ENCODE results near the gene RELN.

The RELN gene

DNA sequence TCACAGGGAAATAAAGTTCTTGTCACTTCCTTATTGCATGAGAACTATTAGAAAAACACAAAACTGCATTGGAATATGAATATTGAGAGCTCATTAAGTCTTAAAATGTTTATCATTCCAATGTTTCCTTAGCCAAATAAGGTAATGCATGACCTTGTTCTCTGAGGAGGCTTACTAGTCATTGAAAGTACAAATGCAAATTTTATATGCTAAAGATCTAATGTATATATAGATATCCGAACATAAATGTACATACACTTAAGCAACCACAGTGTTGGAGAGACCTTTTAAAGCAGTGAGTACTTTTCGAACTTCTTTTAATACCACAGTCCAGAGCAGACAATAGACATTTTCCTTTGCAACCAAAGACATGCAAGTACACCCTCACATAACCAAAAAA lies 96.1 kb downstream of the RELN start:
- DNase-seq (ENCODE audit: low read depth) = no peak

DNA sequence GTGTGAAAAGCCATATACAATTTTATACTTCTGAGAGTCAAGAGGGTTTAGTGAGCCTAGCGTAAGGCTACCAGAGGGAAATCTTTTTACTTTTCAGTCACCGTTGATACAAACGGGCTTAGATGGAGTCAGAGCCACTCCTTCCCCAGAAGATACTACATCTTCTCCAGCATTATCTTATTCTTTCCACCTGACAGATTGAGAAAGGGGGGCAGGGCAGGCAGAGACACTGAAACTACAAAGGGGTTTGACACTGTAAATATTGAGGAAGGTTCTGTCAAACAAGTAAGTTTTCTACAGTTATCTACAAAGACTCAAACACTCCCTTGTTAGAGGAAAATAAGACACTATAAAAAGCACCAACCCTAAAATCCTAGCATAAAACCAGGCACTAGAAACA lies 100.0 kb downstream of the RELN start:
- no peak for DNase-seq (ENCODE audit: low read depth)

DNA sequence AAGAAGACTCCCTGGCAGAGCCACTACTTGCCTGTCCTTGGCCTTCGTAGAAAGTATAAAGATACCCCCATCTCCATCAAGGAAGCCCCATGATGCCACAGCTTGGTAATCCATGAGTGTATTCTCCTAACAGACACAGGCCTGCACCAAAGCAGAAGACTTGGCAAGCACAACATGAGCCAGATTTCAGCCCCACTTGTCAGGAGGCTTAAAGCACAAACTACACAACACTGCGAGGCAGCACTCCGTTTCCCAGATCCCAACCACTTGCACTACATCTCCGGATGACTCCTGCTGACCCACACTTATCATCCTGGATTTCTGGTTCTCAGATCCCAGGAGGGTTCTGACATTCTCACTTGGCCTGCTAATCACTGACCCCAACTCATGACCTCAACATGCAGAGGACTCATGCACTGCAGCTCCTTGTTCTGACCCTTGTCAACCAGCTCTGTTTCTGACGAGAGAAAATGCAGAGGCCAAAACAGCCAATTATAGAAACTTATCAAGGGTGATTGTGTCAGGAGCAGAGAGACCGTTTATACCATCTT lies 100.8 kb downstream of the RELN start:
- DNase-seq (ENCODE audit: low read depth) = no peak

DNA sequence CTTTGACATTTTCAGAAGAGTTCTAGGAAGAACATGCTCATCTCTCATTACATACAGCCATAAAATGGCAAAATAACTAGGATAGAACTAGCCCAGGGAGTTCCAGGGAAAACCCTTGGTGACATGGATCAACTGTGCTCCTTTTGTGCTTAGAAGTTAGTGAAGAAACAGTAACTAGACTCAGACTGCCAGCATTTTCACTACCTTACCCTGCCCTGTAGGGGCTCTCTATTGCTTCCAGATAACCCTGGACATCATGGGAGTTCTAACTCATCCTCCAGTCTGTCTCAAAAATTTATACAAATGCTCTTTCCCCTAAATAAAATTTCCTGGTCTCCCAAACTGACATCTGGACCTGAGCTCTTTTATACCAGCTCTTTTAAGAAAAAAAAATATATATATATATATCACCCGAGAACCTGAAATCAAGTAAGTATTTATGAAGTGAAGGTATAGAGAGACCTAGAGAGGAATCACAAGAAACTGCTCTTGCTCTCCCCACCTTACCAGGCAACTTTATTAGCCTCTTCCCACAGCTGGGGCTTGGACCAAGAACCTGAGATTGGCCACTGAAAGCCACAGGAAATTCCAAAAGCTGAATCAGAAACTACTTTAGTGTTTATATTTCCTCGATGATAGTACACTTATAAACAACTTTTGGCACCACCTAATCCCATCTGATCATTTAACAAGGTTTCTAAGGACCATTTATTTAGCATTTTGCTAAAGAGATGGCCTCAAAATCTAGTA lies 101.4 kb downstream of the RELN start:
- DNase-seq (ENCODE audit: low read depth) = no peak

DNA sequence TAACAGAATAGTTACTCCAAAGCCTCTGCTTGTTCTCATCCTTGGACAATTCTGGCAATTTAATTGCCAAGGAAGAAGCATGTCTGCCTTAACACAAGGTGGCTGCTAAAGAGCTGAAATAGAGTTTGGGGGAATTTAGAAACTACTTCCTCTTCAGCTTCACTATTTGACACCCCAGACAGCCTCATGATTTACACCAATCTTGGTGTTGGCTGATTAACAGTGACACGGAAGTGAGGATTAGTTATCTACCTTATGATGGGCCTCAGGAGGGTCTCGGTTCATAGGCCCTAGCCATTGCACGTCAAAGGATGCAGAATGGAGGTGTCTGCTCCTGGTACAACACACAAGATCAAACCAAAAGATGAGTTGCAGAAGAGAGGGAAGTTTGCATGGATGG lies 102.4 kb downstream of the RELN start:
- DNase-seq (ENCODE audit: low read depth) = no peak

DNA sequence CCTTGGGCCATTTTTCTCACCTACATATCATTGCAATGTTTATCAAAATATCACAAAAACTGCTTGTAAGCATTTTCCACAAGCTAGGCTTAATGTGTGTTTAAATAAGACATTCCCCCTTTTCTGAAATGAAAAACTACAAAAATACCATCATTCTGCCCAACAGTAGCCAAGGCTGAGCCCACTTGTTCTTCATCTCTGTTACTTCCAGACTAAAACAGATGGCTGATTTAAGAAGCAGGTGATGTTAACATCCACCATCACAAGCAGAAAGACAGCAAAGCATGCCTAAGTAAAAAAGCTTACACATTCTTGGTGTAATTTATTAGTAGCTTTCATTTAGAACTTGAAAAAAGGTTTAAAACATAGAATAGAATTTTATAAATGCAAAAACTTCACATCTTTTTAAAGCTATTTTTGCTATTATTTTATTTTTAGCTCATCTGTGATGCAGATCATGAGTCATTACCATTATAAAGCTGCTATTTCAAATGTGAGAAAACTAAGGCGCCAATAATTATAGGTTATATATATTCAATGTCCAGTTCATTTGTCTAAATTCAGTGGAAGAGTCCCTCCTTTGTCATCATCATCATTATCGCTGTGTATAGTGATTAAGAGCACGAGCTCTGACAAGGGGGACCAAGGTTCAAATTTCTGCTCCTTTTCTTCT lies 109.4 kb downstream of the RELN start:
- DNase-seq (ENCODE audit: low read depth) = no peak

DNA sequence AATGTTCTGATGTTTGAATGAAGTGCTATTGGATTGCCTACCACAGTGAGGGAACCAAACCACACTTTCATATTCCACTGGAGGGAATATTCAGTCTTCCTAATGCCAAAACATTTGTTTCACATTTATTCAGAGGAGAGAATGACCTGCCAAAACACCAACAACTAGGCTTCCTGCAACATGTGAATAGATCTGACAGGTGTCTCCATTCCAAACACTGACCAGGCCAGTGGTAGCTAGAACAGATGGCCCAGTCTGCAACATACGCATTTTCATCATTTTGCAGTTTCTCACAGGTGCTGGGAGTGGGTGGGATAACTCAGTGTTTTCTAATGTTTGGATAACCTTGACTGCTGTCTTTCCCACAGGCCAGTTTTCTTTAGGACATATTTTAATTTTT lies 110.0 kb downstream of the RELN start:
- DNase-seq (ENCODE audit: low read depth) = no peak

DNA sequence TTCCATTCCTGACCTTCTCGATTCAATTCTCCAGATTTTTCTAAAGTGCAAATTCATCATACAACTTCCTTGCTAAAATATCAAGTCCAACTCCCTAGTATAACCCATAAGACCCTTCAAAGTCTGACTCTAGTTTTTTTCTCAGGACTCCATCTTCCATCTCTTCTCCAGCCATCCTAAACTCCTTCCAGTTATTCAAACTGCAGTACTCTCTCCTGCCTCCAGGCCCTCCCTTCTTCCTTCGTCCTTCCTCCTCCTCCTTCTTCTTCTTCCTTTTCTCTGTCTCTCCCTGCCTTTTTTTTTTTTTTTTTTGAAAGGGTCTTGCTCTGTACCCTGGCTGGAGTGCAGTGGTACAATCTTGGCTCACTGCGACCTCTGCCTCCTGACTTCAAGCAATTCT lies 111.9 kb downstream of the RELN start:
- no peak for DNase-seq (ENCODE audit: low read depth)

DNA sequence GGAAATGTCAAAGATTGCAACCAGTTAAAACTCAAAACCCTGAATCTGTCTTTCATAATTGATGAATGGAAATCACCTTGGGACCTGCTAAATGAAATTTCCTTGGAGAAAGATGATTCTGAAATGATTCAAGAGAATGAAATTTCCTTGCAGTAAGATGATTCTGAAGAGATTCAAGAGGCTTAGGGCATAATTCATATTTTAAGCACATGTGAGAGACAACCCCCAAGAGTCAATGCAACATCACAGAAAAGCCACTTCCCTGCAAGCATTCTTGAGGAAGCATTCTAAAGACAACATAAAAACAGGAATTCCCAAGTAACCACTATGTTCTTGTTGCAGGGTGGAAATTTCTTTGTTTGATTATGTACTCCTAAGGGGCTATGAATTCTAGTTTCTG lies 113.7 kb downstream of the RELN start:
- DNase-seq (ENCODE audit: low read depth) = no peak

DNA sequence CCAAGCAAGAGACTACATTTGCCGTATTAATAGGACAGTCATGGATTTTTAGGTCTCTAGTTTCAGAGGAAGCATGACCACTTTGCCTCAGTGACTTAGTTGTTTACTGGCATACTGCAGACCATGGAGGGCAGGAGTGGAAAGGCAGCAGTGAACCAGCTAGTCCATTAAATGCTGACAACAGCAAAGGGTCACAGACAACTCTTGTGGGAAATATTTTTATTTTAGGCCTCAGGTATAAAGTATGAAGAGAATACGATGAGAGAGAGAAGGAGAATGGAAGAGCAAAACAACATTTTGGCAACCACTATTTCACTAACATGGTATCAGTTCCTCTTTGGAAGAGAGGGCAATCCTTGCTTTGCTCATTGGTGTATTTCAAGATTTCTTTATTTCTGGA lies 118.0 kb downstream of the RELN start:
- DNase-seq (ENCODE audit: low read depth) = no peak

DNA sequence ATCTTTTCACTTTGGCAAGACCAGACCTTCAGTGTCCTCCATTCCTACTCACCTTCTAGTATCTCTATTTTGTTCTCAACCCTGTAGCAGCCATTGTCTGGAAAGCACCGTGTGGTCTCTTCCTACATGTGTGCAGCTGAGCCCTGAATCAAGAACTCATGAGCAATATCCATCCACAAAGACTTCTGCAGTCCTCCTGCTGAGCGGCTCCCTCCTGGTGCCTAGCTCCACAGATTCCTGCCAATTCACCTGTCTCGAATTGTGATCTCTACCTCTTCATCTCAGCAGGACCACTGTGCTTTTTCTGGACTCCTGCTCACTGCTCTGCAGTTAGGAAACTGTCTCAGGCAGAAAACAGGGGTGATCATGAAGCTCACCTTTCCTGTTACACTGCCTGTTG lies 118.8 kb downstream of the RELN start:
- no peak for DNase-seq (ENCODE audit: low read depth)

DNA sequence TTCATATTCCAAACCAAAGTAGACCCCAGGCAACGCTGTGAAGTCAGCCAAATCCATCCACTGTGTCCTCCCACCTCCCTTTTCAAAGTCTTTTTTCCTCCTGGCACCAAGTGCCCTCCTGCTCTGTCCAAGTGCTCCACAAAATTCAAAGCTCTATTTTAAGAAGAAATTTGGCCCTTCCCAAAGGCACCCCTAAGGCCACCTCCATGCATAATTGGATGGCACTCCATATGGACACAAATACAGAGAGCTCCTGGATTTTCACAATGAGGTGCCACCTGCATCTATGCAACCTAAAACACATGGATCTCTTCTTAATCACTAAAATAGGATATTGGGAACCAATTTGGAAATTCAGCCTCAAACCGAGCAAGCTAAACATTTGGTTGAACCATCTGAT lies 121.6 kb downstream of the RELN start:
- no peak for DNase-seq (ENCODE audit: low read depth)

DNA sequence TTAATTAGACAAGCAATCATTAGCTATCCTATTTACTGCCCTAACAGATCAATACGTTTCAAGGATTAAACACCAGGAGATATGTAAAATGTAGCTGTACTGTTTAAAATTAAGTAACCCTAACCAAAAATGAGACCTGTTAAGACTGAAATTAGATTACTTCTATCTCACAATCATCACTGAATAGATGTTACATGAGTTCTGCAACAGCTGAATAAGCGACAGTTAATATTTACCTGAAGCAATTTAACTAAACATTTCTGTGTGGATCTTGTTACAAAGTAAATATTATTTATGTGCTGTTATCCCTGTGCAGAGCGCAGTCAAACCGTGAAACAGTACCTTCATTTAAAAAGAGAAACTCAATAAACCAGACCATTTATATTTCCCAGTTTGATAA lies 122.5 kb downstream of the RELN start:
- no peak for DNase-seq (ENCODE audit: low read depth)

DNA sequence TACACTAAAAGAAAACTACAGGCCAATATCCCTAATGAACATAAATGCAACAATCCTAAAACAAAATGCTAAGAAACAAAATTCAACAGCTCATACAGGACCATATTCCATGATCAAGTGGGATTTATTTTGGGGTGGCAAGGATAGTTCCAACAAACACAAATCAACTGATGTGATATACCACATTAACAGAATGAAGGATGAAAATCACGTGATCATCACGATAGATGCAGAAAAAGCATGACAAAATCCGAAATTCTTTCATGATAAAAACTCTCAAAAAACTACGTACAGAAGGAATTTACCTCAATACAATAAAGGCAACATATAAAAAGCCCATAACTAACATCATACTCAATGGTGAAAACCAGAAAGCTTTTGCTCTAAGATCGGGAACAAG lies 124.0 kb downstream of the RELN start:
- DNase-seq (ENCODE audit: low read depth) = no peak

DNA sequence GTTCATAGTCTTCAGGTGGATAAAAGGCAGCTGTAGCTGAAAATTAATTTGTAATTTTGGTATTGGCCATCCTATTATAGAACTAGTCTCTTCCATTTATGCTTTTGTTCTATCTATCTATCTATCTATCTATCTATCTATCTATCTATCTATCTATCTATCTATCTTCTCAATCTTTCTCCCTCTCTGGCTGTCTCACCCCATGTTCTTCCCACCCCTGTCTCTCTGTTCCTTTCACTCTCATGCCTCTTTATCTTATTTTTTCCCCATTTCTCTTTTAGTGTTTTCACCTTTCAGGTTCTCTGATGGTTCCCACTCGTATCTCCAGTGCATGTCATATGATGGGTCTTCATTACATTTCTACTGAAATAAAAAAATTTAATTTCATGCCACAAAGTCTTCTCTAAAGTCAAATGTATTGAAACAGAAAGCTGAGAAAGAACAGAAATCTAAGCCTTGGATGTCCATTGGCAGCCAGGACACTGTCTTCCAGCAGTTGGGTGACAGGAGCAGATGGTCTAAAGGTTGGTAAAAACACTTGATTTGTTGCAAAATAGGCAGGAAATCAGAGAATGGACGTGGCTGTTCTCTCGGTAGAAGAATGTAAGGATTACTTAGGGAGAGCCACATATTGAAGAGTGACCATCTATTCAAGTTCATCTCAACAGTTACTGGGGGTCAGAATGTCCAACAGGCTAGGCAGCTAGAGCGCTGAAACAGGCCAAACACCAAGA lies 127.0 kb downstream of the RELN start:
- DNase-seq (ENCODE audit: low read depth) = no peak

DNA sequence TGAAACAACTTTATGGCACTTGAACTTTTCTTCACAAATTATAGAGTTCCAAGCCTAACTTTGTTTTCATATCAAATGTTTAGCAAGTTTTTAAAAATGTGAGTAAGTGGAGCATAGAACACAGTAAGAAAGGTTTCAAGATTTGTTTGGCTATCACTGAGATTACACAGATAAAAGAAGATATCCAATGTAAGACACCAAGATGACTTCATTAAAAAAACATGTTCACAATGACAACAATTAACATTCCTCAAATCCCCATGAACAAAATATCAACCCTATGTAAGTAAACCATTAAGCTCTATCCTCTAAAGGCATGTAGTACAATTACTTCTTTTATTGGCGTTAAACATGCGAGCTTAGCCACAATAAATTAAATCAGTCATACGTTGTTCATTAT lies 129.7 kb downstream of the RELN start:
- no peak for DNase-seq (ENCODE audit: low read depth)

DNA sequence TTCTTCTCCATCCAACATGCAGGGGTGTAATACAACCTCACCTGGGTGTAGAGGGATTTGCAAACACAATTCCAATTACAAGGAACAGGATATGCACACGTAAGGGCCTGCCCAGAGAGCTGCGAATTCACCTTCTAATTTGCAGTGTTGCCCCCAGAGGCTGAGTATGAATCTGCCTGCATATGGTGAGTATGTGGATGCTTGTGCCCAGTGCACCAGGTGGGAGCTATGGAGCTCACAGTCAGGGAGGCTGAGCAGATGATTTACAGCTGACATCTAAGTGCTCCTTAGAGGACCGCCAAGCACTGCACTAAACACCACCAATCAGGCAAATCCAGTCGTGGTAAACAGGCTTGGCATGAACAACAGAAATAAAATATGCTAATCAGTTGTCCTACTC lies 132.0 kb downstream of the RELN start:
- DNase-seq (ENCODE audit: low read depth) = no peak

DNA sequence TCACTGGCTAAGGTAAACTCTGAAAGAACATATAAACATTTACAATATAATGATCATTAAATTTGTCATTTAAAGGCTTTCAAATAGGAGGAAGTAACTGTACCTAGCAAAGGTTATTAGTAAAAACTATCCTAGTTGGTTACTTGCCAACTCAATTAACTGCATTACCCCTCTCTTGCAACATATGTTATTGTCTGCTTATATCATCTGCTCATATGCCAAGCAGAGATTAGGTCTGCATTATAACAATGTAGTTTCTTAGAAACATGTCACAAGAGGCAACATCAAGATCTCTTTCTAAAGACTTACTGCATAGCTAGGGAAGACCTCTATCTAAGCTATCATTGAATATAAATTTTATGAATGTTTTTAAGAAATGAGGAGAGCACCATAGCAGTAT lies 132.5 kb downstream of the RELN start:
- DNase-seq (ENCODE audit: low read depth) = no peak

DNA sequence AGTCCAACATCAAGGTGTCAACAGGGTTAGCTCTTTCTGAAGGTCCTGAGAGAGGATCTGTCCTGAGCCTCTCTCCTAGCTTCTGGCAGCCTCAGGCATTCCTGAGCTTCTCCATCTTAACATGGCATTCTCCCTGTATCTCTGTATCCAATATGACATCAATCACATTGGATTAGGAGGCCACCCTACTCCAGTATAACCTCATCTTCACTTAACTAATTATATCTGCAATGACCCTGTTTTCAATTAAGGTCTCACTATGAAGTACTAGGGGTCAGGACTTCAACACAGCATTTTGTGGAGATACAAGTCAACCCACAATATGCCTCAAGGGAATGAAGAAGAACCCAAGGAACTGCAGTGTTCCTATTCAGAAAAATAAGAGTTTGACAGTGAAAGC lies 133.8 kb downstream of the RELN start:
- no peak for DNase-seq (ENCODE audit: low read depth)

DNA sequence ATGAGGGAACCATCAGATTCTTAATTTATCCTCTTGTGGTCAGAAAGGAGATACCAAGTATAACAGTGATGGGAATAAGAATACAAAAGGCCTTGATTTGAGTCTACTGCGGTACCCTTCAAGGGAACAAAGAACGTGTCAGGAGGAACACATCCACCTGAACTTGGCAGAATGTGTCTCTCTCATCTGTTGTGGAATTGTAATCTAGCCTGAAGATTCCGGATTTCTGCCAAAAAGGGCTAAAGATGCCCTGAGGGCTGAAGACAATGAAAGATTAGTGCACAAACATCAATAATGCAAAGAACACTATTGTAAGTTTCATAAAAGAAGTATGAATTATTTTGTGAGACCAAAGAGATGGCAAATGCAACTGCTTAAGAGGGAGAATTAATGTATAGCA lies 134.8 kb downstream of the RELN start:
- DNase-seq (ENCODE audit: low read depth) = no peak

DNA sequence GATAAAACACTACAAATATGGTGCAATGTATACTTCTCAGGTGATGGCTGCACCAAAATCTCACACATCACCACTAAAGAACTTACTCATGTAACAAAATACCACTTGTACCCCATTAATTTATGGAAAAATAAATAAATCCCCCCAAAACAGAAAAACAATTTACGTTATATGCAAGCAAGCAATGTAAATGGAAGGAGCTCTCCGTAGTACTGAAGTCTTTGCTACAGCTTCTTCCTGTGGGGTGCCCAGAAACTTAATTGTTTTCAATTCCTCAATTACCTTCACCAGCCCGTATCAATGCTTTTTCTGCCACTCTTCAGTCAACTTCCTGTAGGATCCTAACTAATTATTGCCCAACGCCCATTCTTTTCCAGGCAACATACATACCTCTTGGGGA lies 138.1 kb downstream of the RELN start:
- DNase-seq (ENCODE audit: low read depth) = no peak

DNA sequence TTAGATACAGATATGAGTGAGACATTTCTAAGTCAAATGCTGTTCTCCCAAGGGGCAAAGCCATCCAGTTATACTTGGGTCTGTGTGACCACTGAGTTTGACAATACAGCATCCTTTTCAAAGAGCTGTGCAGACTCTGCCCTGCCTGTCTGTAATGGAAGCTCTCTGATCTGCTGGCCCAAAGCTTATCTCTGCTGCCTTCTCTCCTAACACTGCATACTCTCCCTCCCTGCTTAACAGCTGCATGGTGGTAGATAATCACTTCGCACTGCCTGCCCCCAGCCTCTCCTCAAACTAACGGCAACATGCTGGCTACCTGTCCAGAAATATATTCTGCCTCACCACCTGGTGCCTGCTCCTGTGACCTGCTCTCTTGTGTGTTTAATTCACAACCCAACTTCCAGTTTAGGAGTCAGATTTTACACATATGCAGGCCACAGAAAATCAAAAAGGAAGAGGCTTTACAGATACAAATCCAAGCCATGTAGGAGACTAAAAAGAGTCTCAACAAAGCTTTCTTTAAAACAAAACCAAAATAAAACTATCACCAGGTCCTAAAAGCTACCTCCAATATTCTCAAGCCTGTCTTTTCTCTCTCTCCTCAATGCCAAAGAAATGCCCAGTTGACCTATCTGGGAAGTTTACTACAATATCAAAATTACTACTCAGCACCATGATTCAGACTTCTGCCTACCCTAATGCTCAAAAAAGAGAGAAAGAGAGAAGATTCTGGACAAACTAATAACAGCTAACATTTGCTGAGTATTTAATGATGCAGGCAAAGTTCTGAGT lies 145.6 kb downstream of the RELN start:
- no peak for DNase-seq (ENCODE audit: low read depth)
